ENCODE data around the gene RCCD1. TPM values are rescaled to one million over a fixed set of nuclear protein-coding genes. Genes with fewer than 3 reads are reported as not detected.

RCCD1 gene
- total RNA-seq, 4 donors from 2014 or later = 1.4 to 4.8 (median 4.4) TPM

GRCh38 chr15:90987561-90988141, 33.0 kb downstream of the RCCD1 start:
- no peak for ATAC-seq
- H3K9me3 ChIP-seq = no peaks in the 10 kb centered on the region
- no peaks in the 10 kb centered on the region for H3K27me3 ChIP-seq
- H3K27ac ChIP-seq = no peak overlapping the region
- H3K4me1 ChIP-seq = no peaks in the 10 kb centered on the region
- H3K36me3 ChIP-seq = no peaks in the 10 kb centered on the region
- in situ Hi-C loops (cut with MboI; ENCODE audit: low sequenced_read_pairs in 4 of 4) (no loop called here), intact Hi-C loops (cut with DNase I; ENCODE audit: low total_unique reads) (no loop called here)
- TF ChIP-seq CTCF (IDR thresholded peaks at IDR 0.05 in 4 of 5, conservative IDR thresholded peaks at IDR 0.05 in 1 of 5) (no peak), POLR2A (IDR thresholded peaks at IDR 0.05) (no peak)
- no peak for DNase-seq
- H3K4me3 ChIP-seq = no peak overlapping the region

- DNase-seq = no peak
- Histone ChIP-seq H3K4me3 (no peak overlapping the region), H3K27me3 (no peaks in the 10 kb centered on the region), H3K9me3 (no peaks in the 10 kb centered on the region), H3K36me3 (no peaks in the 10 kb centered on the region), H3K4me1 (peaks cover 0 to 2% of the 10 kb centered on the region in 2 donors), H3K27ac (no peak overlapping the region)
- intact Hi-C loops (cut with DNase I; ENCODE audit: low total_unique reads) = no loop called here
- no peak for ATAC-seq
- TF ChIP-seq POLR2A (IDR thresholded peaks at IDR 0.05) = no peak
- TF ChIP-seq CTCF (IDR thresholded peaks at IDR 0.05 in 4 of 5, conservative IDR thresholded peaks at IDR 0.05 in 1 of 5) = no peak
- in situ Hi-C loops (cut with MboI; ENCODE audit: low sequenced_read_pairs in 4 of 4) = no loop called here
Observed at GRCh38 chr15:90988296-90988695, 33.6 kb downstream of the RCCD1 start.

GRCh38 chr15:90989040-90989768, 34.5 kb downstream of the RCCD1 start:
- H3K27me3 ChIP-seq = no peaks in the 10 kb centered on the region

GRCh38 chr15:90990446-90990845, 35.8 kb downstream of the RCCD1 start:
- no peak overlapping the region for H3K4me3 ChIP-seq
- no peak for TF ChIP-seq CTCF (IDR thresholded peaks at IDR 0.05 in 4 of 5, conservative IDR thresholded peaks at IDR 0.05 in 1 of 5)
- TF ChIP-seq POLR2A (IDR thresholded peaks at IDR 0.05) = no peak
- H3K9me3 ChIP-seq = no peaks in the 10 kb centered on the region
- intact Hi-C loops (cut with DNase I; ENCODE audit: low total_unique reads) = loop anchor here (10.0 kb wide), 1 partner anchor 1656 kb away; the partner anchor contains the start of gene POLG
- peaks cover 0 to 13% of the 10 kb centered on the region in 2 donors for H3K4me1 ChIP-seq
- no peaks in the 10 kb centered on the region for H3K36me3 ChIP-seq
- no peak overlapping the region for H3K27ac ChIP-seq
- in situ Hi-C loops (cut with MboI; ENCODE audit: low sequenced_read_pairs in 4 of 4) = no loop called here
- no peaks in the 10 kb centered on the region for H3K27me3 ChIP-seq
- DNase-seq = no peak
- no peak for ATAC-seq

More at GRCh38 chr15:90989040-90989768, 34.5 kb downstream of the RCCD1 start:
- no peak for TF ChIP-seq CTCF (IDR thresholded peaks at IDR 0.05 in 4 of 5, conservative IDR thresholded peaks at IDR 0.05 in 1 of 5)
- no peak for TF ChIP-seq POLR2A (IDR thresholded peaks at IDR 0.05)
- in situ Hi-C loops (cut with MboI; ENCODE audit: low sequenced_read_pairs in 4 of 4) (no loop called here), intact Hi-C loops (cut with DNase I; ENCODE audit: low total_unique reads) (no loop called here)
- H3K9me3 ChIP-seq = no peaks in the 10 kb centered on the region
- no peak for DNase-seq
- no peaks in the 10 kb centered on the region for H3K36me3 ChIP-seq
- no peak overlapping the region for H3K27ac ChIP-seq
- no peak overlapping the region for H3K4me3 ChIP-seq
- peaks cover 0 to 7% of the 10 kb centered on the region in 2 donors for H3K4me1 ChIP-seq
- ATAC-seq = no peak
